ENCODE measurements around the gene ALDH18A1.
A peak's percentile ranks its signal among the peaks of the same experiment; 100 is the strongest.

Gene ALDH18A1

GRCh38 chr10:95694665-95695064 is 38.2 kb upstream of the ALDH18A1 start:
- Histone ChIP-seq H3K79me2 (ENCODE audit: insufficient read depth, low read length) (no peaks in the 10 kb centered on the region), H4K20me1 (ENCODE audit: insufficient read depth, low read length) (no peaks in the 10 kb centered on the region), H3F3A (ENCODE audit: insufficient read depth, low read length) (no peaks in the 10 kb centered on the region), H3K27ac (ENCODE audit: low read depth, low read length, poor library complexity, severe bottlenecking) (no peak overlapping the region), H3K4me2 (ENCODE audit: low read length) (no peak overlapping the region), H3K9me2 (ENCODE audit: low read depth, low read length) (no peaks in the 10 kb centered on the region), H3K27me3 (ENCODE audit: insufficient read depth, low read length) (no peaks in the 10 kb centered on the region), H3K4me1 (ENCODE audit: insufficient read depth, low read length, severe bottlenecking) (peaks cover 18% of the 10 kb centered on the region), H3K4me3 (ENCODE audit: low read depth, low read length, poor library complexity, severe bottlenecking) (no peak overlapping the region), H3K9ac (ENCODE audit: low read length) (no peak overlapping the region), H3K9me3 (ENCODE audit: low read length) (no peaks in the 10 kb centered on the region), H2AFZ (ENCODE audit: low read length) (0 out of 2 replicates have a peak overlapping the region, but pooled peaks have one; percentile 37), H3K36me3 (ENCODE audit: insufficient read depth, low read length) (no peaks in the 10 kb centered on the region)
- TF ChIP-seq CTCF (IDR thresholded peaks at IDR 0.05; ENCODE audit: low read length) (no peak), EZH2 (IDR thresholded peaks at IDR 0.05; ENCODE audit: borderline replicate concordance, low read length) (no peak)

- Histone ChIP-seq H3K9ac (ENCODE audit: low read length) (peak within 1 kb of the TSS; percentile 92), H4K20me1 (ENCODE audit: insufficient read depth, low read length) (no peaks in the 10 kb centered on the region), H2AFZ (ENCODE audit: low read length) (0 out of 2 replicates have a peak within 1 kb of the TSS, but pooled peaks have one; percentile 37), H3K27me3 (ENCODE audit: insufficient read depth, low read length) (no peaks in the 10 kb centered on the region), H3K36me3 (ENCODE audit: insufficient read depth, low read length) (no peaks in the 10 kb centered on the region), H3F3A (ENCODE audit: insufficient read depth, low read length) (no peaks in the 10 kb centered on the region), H3K9me3 (ENCODE audit: low read length) (no peaks in the 10 kb centered on the region), H3K27ac (ENCODE audit: low read depth, low read length, poor library complexity, severe bottlenecking) (no peak within 1 kb of the TSS), H3K4me2 (ENCODE audit: low read length) (peak within 1 kb of the TSS; percentile 89), H3K4me1 (ENCODE audit: insufficient read depth, low read length, severe bottlenecking) (peaks cover 18% of the 10 kb centered on the region), H3K4me3 (ENCODE audit: low read depth, low read length, poor library complexity, severe bottlenecking) (peak within 1 kb of the TSS; percentile 98), H3K9me2 (ENCODE audit: low read depth, low read length) (no peaks in the 10 kb centered on the region), H3K79me2 (ENCODE audit: insufficient read depth, low read length) (no peaks in the 10 kb centered on the region)
- peak; percentile 80 for TF ChIP-seq CTCF (IDR thresholded peaks at IDR 0.05; ENCODE audit: low read length)
- TF ChIP-seq EZH2 (IDR thresholded peaks at IDR 0.05; ENCODE audit: borderline replicate concordance, low read length) = no peak
Measured at GRCh38 chr10:95693668-95694534, 37.4 kb upstream of the ALDH18A1 start, which contains the start of gene TCTN3. TSS of gene TCTN3 (minus strand) at chr10:95693927. CDS start at chr10:95693899, 28 bp downstream.

- Histone ChIP-seq H3K9me2 (ENCODE audit: low read depth, low read length) (no peaks in the 10 kb centered on the region), H3K9me3 (ENCODE audit: low read length) (no peaks in the 10 kb centered on the region), H3K9ac (ENCODE audit: low read length) (peak overlapping the region; percentile 92), H3K27ac (ENCODE audit: low read depth, low read length, poor library complexity, severe bottlenecking) (no peak overlapping the region), H4K20me1 (ENCODE audit: insufficient read depth, low read length) (no peaks in the 10 kb centered on the region), H2AFZ (ENCODE audit: low read length) (no peak overlapping the region), H3K79me2 (ENCODE audit: insufficient read depth, low read length) (no peaks in the 10 kb centered on the region), H3K27me3 (ENCODE audit: insufficient read depth, low read length) (no peaks in the 10 kb centered on the region), H3K36me3 (ENCODE audit: insufficient read depth, low read length) (no peaks in the 10 kb centered on the region), H3K4me2 (ENCODE audit: low read length) (peak overlapping the region; percentile 89), H3K4me3 (ENCODE audit: low read depth, low read length, poor library complexity, severe bottlenecking) (peak overlapping the region; percentile 98), H3K4me1 (ENCODE audit: insufficient read depth, low read length, severe bottlenecking) (peaks cover 18% of the 10 kb centered on the region), H3F3A (ENCODE audit: insufficient read depth, low read length) (no peaks in the 10 kb centered on the region)
- no peak for TF ChIP-seq CTCF (IDR thresholded peaks at IDR 0.05; ENCODE audit: low read length)
- no peak for TF ChIP-seq EZH2 (IDR thresholded peaks at IDR 0.05; ENCODE audit: borderline replicate concordance, low read length)
Measured at GRCh38 chr10:95693071-95693667, 36.7 kb upstream of the ALDH18A1 start.

All from OCI-LY1 (cell line).